GM12878 (cell line): ENCODE measurements around the gene FCER2. TPM values are rescaled to one million over a fixed set of nuclear protein-coding genes. Genes with fewer than 3 reads are reported as not detected.

Experiments
- ATAC-seq: fragments of 200-7000 bp; cut with Tn5 transposase; 3 replicates; pipeline ENCODE4 v1.9.1; 2020; ENCODE audit warnings: mild to moderate bottlenecking, moderate library complexity
- BruUV-seq: library from RNA; stranded (reverse); fragments of 400-500 nt; replicated peaks from 2 replicates; lab custom pipeline; 2021; lab: Mats Ljungman, UMichigan
- CTCF ChIA-PET: fragments of 300-600 bp; sonication (Branson Sonifier 250); formaldehyde crosslinking; extraction: SDS; loops from one replicate; lab custom pipeline; 2021; ENCODE audit warnings: inconsistent platforms; lab: Yijun Ruan, JAX
- POLR2A ChIA-PET: fragments of 350-600 bp; formaldehyde crosslinking; extraction: SDS; loops from one replicate; lab custom pipeline; 2021; ENCODE audit warnings: inconsistent platforms; lab: Charles Lee
- RAD21 ChIA-PET: fragments of 300-600 bp; sonication (Branson Sonifier 250); formaldehyde crosslinking; loops from one replicate; lab custom pipeline; 2023; ENCODE audit warnings: antibody characterized with exemption; ENCODE audit not compliant: unreplicated experiment; lab: Charles Lee
- SMC1A ChIA-PET: fragments of 300-600 bp; sonication (Branson Sonifier 250); formaldehyde crosslinking; loops from one replicate; lab custom pipeline; 2023; ENCODE audit not compliant: unreplicated experiment, uncharacterized antibody; lab: Charles Lee
- DNase-seq: peaks from one replicate; pipeline ENCODE4 v3.0.0-alpha.2; 2011; ENCODE audit warnings: low read depth, low spot score
- FAIRE-seq: peaks from 3 replicates; lab custom pipeline; 2011; peaks lifted over from hg19 to GRCh38; lab: Jason Lieb, UNC
- H2AFZ ChIP-seq: 2 replicates; pipeline ENCODE4 v1.6.0; 2011; ENCODE audit warnings: low read depth, low read length, control low read depth; ENCODE audit not compliant: control insufficient read depth
- H3K27ac ChIP-seq: 2 replicates; pipeline ENCODE4 v1.5.1; 2011; ENCODE audit warnings: control low read depth; ENCODE audit not compliant: control insufficient read depth, insufficient read depth
- H3K27me3 ChIP-seq, 2 experiments: replicated peaks in 1 of 2; 2 replicates each; pipeline versions ENCODE4 v1.6.0 to v1.6.1; 2011; ENCODE audit warnings: low read length in 1 of 2; ENCODE audit not compliant: control insufficient read depth in 2 of 2, insufficient read depth in 2 of 2
- H3K36me3 ChIP-seq, 2 experiments: 2 replicates each; pipeline ENCODE4 v1.5.1; 2011; ENCODE audit warnings: low read length in 1 of 2; ENCODE audit not compliant: control insufficient read depth in 2 of 2, insufficient read depth in 2 of 2
- H3K4me1 ChIP-seq: 2 replicates; pipeline ENCODE4 v1.6.1; 2011; ENCODE audit warnings: mild to moderate bottlenecking, low read length, moderate library complexity, mixed read lengths; ENCODE audit not compliant: control insufficient read depth, insufficient read depth
- H3K4me2 ChIP-seq: 2 replicates; pipeline ENCODE4 v1.6.0; 2011; ENCODE audit warnings: control low read depth; ENCODE audit not compliant: control insufficient read depth, insufficient read depth
- H3K4me3 ChIP-seq: fragments of 200-600 bp; sonication (generic); 2 replicates; pipeline ENCODE4 v1.5.1; 2016
- H3K79me2 ChIP-seq: 2 replicates; pipeline ENCODE4 v1.6.0; 2011; ENCODE audit warnings: low read length; ENCODE audit not compliant: control insufficient read depth, insufficient read depth
- H3K9ac ChIP-seq: 2 replicates; pipeline ENCODE4 v1.8.0; 2011; ENCODE audit warnings: low read length, control low read depth, mixed read lengths; ENCODE audit not compliant: control insufficient read depth, insufficient read depth
- H3K9me3 ChIP-seq: replicated peaks from 3 replicates; pipeline ENCODE4 v1.5.1; 2011; ENCODE audit warnings: mild to moderate bottlenecking, low read length; ENCODE audit not compliant: control insufficient read depth, insufficient read depth
- H4K20me1 ChIP-seq: 2 replicates; pipeline ENCODE4 v1.6.0; 2011; ENCODE audit not compliant: control insufficient read depth, insufficient read depth
- BHLHE40 ChIP-seq, 2 experiments: fragments of 450-650 bp in 1 of 2; IDR thresholded peaks; 2 replicates each; pipeline ENCODE4 v1.6.1; 2011 to 2017; ENCODE audit warnings: low read depth in 2 of 2, borderline replicate concordance in 1 of 2, improper control_type of control experiment in 1 of 2, low read length in 1 of 2, mild to moderate bottlenecking in 1 of 2
- CBX3 ChIP-seq: fragments of 200-600 bp; sonication (generic); IDR thresholded peaks from 2 replicates; pipeline ENCODE4 v1.6.1; 2016; ENCODE audit warnings: low read depth, borderline replicate concordance
- FOXM1 ChIP-seq: IDR thresholded peaks from 2 replicates; pipeline ENCODE4 v1.6.1; 2012; ENCODE audit warnings: low read depth, mild to moderate bottlenecking, inconsistent platforms, low read length, moderate library complexity
- GATAD2B ChIP-seq: fragments of 450-650 bp; conservative IDR thresholded peaks from 2 replicates; pipeline ENCODE4 v1.6.1; 2017; ENCODE audit warnings: low read depth, mild to moderate bottlenecking, moderate library complexity
- IRF5 ChIP-seq: fragments of 450-650 bp; IDR thresholded peaks from 2 replicates; pipeline ENCODE4 v1.6.1; 2017; ENCODE audit warnings: borderline replicate concordance
- JUND ChIP-seq: IDR thresholded peaks from 2 replicates; pipeline ENCODE4 v1.6.1; 2012; ENCODE audit warnings: low read depth, mild to moderate bottlenecking, low read length, improper control_type of control experiment, moderate library complexity
- KDM1A ChIP-seq: fragments of 200-600 bp; sonication (generic); IDR thresholded peaks from 2 replicates; pipeline ENCODE4 v1.6.1; 2016; ENCODE audit warnings: borderline replicate concordance
- MTA3 ChIP-seq: IDR thresholded peaks from 2 replicates; pipeline ENCODE4 v1.6.1; 2012; ENCODE audit warnings: low read length, inconsistent platforms, borderline replicate concordance
- NR2C1 ChIP-seq: fragments of 450-650 bp; IDR thresholded peaks from 2 replicates; pipeline ENCODE4 v1.6.1; 2017; ENCODE audit warnings: antibody characterized with exemption, mild to moderate bottlenecking, moderate library complexity
- NR2F1 ChIP-seq: fragments of 450-650 bp; conservative IDR thresholded peaks from 2 replicates; pipeline ENCODE4 v1.6.1; 2017; ENCODE audit warnings: mild to moderate bottlenecking
- PML ChIP-seq: IDR thresholded peaks from 2 replicates; pipeline ENCODE4 v1.6.1; 2012; ENCODE audit warnings: low read length, inconsistent platforms
- RUNX3 ChIP-seq: IDR thresholded peaks from 2 replicates; pipeline ENCODE4 v1.6.1; 2012; ENCODE audit warnings: low read length, inconsistent platforms
- WGBS: methylation state at CpG from one replicate; pipeline ENCODE4 v1.1.6; 2016; ENCODE audit warnings: low lambda C conversion rate; ENCODE audit not compliant: insufficient replicate concordance, insufficient coverage; ENCODE audit errors: missing lambda C conversion rate; 5-methylcytosine and 5-hydroxymethylcytosine counted together
- in situ Hi-C: fragments of 300-500 bp; cut with MboI; formaldehyde crosslinking; loops from 9 replicates; pipeline ENCODE4 v1.14.3; 2018; ENCODE audit warnings: mixed read lengths
- intact Hi-C: fragments of 100-400 bp; cut with micrococcal nuclease; formaldehyde crosslinking; loops from one replicate; pipeline ENCODE4 v1.14.2; 2022; ENCODE audit not compliant: unreplicated experiment
- polyA plus RNA-seq, 11 experiments: library from polyadenylated mRNA; depleted of rRNA in 4 of 11; unstranded in 6 of 11; stranded (reverse) in 5 of 11; fragments of >200 nt; fragmentation: Nextera tagmentation in 4 of 11; fragmentation: Illumina TruSeq in 1 of 11; extraction: Ambion mirVana in 4 of 11; extraction: Trizol in 1 of 11; gene quantifications; 1 replicate in 1 of 11; 2 replicates in 10 of 11; pipeline versions ENCODE4 v1.2.1 to v1.2.3, GENCODE V29; 2011 to 2016; ENCODE audit warnings: inconsistent platforms in 2 of 11, missing spikeins in 2 of 11, low read depth in 1 of 11
- total RNA-seq, 4 experiments: library from RNA; depleted of rRNA in 3 of 4; stranded (reverse); fragments of >200 nt in 3 of 4; fragmentation: Illumina TruSeq in 1 of 4; extraction: Trizol in 1 of 4; gene quantifications; 2 replicates each; pipeline versions ENCODE4 v1.2.1 to v1.2.3, GENCODE V29; 2013 to 2021

FCER2 gene
- total and polyA plus RNA-seq, 10 of the 15 experiments (the other 5 are each of a cell fraction or from before 2014, with no cell fraction given) = 44.0 to 424 (median 241) TPM

GRCh38 chr19:7729831-7730285 is 27.9 kb upstream of the FCER2 start:
- H3K36me3 ChIP-seq = no peaks in the 10 kb centered on the region
- WGBS = 29% methylated on average over 25 of the region's 34 CpGs
- TF ChIP-seq NR2F1 = no peak
- no peak for TF ChIP-seq MTA3
- no peak for TF ChIP-seq GATAD2B
- TF ChIP-seq PML = no peak
- TF ChIP-seq RUNX3 = no peak
- TF ChIP-seq JUND = no peak
- TF ChIP-seq CBX3 = no peak
- no peak for TF ChIP-seq KDM1A
- no peak for TF ChIP-seq FOXM1
- no peak for TF ChIP-seq BHLHE40 (IDR thresholded peaks at IDR 0.05; ENCODE audit: borderline replicate concordance in 1 of 2, low read depth in 2 of 2, low read length in 1 of 2)
- no peak for TF ChIP-seq NR2C1
- TF ChIP-seq IRF5 = no peak
- no TSS peak for BruUV-seq
- POLR2A ChIA-PET = no interaction called here
- SMC1A ChIA-PET = interaction anchor here (1.0 kb wide), 1 partner anchor 38 kb away, joined by 4 read pairs; no protein-coding TSS in a partner anchor
- DNase-seq (no peak), FAIRE-seq (no peak), ATAC-seq (peak; percentile 26)
- no peak overlapping the region for H2AFZ ChIP-seq
- H3K27me3 ChIP-seq = peaks cover 4% of the 10 kb centered on the region in 2 experiments; a peak in 3 of 4 replicates
- H3K27ac ChIP-seq = no peak overlapping the region
- H3K9ac ChIP-seq = no peak overlapping the region
- H4K20me1 ChIP-seq = no peaks in the 10 kb centered on the region
- intact Hi-C loops (no loop called here), in situ Hi-C loops (no loop called here)
- RAD21 ChIA-PET = no interaction called here
- H3K4me3 ChIP-seq = no peak overlapping the region
- H3K4me2 ChIP-seq = no peak overlapping the region
- no peaks in the 10 kb centered on the region; the same call in none of the 2 replicates for H3K4me1 ChIP-seq
- CTCF ChIA-PET = no interaction called here
- H3K79me2 ChIP-seq = no peaks in the 10 kb centered on the region
- H3K9me3 ChIP-seq = no peaks in the 10 kb centered on the region; the same call in 2 of the 3 replicates
